Astrocyte (in vitro differentiated cells and primary cell): ENCODE results near the gene CACNB1.

Experiments
- CTCF ChIP-seq: IDR thresholded peaks from 2 replicates; pipeline ENCODE4 v1.5.1; 2011; ENCODE audit warnings: low read depth, mild to moderate bottlenecking, inconsistent platforms, low read length, moderate library complexity; ENCODE audit not compliant: insufficient read depth
- EZH2 ChIP-seq: IDR thresholded peaks from 2 replicates; pipeline ENCODE4 v1.6.1; 2012; ENCODE audit warnings: mild to moderate bottlenecking, low read length, inconsistent platforms; ENCODE audit not compliant: insufficient read depth

DNA sequence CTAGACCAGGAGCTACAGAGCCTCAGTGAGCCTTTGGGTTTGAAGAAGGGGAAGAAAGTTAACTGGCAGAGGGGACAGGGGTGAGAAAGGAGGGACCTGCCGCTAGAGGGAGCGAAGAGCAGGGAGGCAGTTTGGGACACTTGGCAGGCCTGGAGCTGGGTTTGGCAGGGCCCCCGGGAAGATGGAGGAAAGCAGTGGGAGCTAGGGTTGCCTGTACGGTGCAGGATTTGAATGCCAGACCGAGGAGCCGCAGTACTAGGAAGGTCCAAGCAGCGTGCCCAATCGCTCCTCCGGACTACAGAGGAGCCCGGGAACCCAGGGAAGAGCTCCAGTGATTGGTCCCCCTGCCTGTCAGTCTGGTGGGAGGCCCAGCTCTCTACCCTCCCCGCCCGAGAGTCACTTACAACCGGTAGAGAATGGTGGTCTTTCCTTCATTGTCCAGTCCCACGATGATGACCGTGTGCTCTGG lies 32.8 kb downstream of the CACNB1 start:
- TF ChIP-seq CTCF (peak; percentile 74), EZH2 (no peak)
